ENCODE measurements around the gene MAST3. TPM values are rescaled to one million over a fixed set of nuclear protein-coding genes. Genes with fewer than 3 reads are reported as not detected.

MAST3 gene
- total RNA-seq, 4 donors from 2014 or later: 27.2 to 53.5 (median 32.7) TPM

GRCh38 chr19:18055967-18056366, 41.6 kb upstream of the MAST3 start:
- in situ Hi-C loops (cut with MboI; ENCODE audit: low pct_ligation_motif_present in 1 of 4, low pct_unique_long_range_greater_than_20kb in 1 of 4, low sequenced_read_pairs in 3 of 4) (loop anchor here (5.0 to 25.0 kb wide), 5 partner anchors 49 to 121 kb away; partner anchors contain the start of genes CCDC124 (in 3 of the 4) and ARRDC2 (in 2 of the 4)), intact Hi-C loops (cut with DNase I; ENCODE audit: low total_unique reads) (no loop called here)
- no peak for TF ChIP-seq POLR2A (IDR thresholded peaks at IDR 0.05)
- no peak for TF ChIP-seq POLR2AphosphoS5 (IDR thresholded peaks at IDR 0.05)
- TF ChIP-seq EP300 (IDR thresholded peaks at IDR 0.05; ENCODE audit: low read depth): no peak
- TF ChIP-seq, protein P1, sequence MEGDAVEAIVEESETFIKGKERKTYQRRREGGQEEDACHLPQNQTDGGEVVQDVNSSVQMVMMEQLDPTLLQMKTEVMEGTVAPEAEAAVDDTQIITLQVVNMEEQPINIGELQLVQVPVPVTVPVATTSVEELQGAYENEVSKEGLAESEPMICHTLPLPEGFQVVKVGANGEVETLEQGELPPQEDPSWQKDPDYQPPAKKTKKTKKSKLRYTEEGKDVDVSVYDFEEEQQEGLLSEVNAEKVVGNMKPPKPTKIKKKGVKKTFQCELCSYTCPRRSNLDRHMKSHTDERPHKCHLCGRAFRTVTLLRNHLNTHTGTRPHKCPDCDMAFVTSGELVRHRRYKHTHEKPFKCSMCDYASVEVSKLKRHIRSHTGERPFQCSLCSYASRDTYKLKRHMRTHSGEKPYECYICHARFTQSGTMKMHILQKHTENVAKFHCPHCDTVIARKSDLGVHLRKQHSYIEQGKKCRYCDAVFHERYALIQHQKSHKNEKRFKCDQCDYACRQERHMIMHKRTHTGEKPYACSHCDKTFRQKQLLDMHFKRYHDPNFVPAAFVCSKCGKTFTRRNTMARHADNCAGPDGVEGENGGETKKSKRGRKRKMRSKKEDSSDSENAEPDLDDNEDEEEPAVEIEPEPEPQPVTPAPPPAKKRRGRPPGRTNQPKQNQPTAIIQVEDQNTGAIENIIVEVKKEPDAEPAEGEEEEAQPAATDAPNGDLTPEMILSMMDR (IDR thresholded peaks at IDR 0.05): no peak
- WGBS, 2 donors (ENCODE audit: low coverage in 1 of 2): 80 to 88% methylated on average over 5 of the region's 5 CpGs
- H3K4me1 ChIP-seq: peaks cover 5 to 25% (median 21%) of the 10 kb centered on the region in 4 donors
- H3K36me3 ChIP-seq: no peaks in the 10 kb centered on the region
- H3K27ac ChIP-seq: no peak overlapping the region
- H3K27me3 ChIP-seq: peaks cover 14% of the 10 kb centered on the region
- H3K4me3 ChIP-seq: no peak overlapping the region
- DNase-seq: no peak
- no peaks in the 10 kb centered on the region for H3K9me3 ChIP-seq

- in situ Hi-C loops (cut with MboI; ENCODE audit: low pct_ligation_motif_present in 1 of 4, low pct_unique_long_range_greater_than_20kb in 1 of 4, low sequenced_read_pairs in 3 of 4): loop anchor here (5.0 to 25.0 kb wide), 5 partner anchors 50 to 123 kb away; partner anchors contain the start of genes CCDC124 (in 3 of the 4) and ARRDC2 (in 2 of the 4)
- 76% methylated on average over 6 of the region's 6 CpGs; no CpG with 5 or more reads in 1 of the 2 donors for WGBS, 2 donors (ENCODE audit: low coverage in 1 of 2)
- Histone ChIP-seq H3K27me3 (no peaks in the 10 kb centered on the region), H3K4me3 (no peak overlapping the region), H3K9me3 (no peaks in the 10 kb centered on the region), H3K4me1 (peaks cover 0 to 13% (median 12%) of the 10 kb centered on the region in 4 donors), H3K27ac (peak overlapping the region; percentile 66 to 81 (median 78)), H3K36me3 (no peaks in the 10 kb centered on the region)
- no peak for TF ChIP-seq POLR2AphosphoS5 (IDR thresholded peaks at IDR 0.05)
- intact Hi-C loops (cut with DNase I; ENCODE audit: low total_unique reads): no loop called here
- no peak for DNase-seq
Measured at GRCh38 chr19:18057557-18057956, 40.0 kb upstream of the MAST3 start.

DNA sequence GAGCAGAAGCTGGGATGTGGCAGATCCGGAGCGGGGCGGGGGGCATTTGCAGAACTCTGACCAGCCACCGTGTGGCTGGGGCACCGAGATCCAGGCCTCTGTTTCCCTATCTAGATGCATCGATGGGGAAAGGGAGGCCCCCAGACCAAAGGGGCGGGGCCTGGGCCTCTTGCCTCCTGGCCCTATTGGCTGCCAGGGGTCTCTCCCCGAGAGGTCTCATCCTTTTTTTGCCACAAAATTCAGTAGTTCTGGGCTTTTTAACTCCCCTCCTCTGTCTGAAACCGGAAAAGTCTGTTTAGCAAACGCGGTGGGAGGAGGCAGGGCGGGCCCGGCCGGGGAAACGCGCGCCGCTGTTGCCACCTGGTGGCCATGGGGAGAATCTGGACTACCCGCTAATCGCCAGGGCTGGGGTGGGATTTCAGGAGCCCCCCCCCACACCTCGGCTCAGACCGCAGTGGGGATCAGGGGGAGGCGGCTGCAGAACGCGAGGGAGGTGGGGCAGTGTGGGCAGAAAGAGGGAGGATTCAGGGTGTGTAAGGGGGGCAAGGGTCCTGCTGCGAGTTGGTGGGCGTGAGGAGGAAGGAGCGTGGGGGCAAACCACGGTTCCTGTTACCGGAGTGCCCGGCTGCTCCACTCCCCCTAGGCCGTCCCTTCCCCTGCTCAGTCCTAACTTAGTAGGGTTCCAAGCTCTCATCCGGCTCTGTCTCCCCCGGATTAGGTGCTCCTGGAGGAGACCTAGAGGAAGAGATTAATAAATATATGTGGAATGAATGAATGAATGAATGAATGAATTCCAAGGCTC, 39.2 kb upstream of the MAST3 start:
- WGBS, 2 donors (ENCODE audit: low coverage in 1 of 2): 4 to 6% methylated on average over 5 to 34 of the region's 34 CpGs
- TF ChIP-seq POLR2AphosphoS5 (IDR thresholded peaks at IDR 0.05): no peak
- TF ChIP-seq, protein P1 (IDR thresholded peaks at IDR 0.05): peak; percentile 94 to 99 (median 96)
- Histone ChIP-seq H3K36me3 (no peaks in the 10 kb centered on the region), H3K4me1 (peaks cover 0 to 13% (median 12%) of the 10 kb centered on the region in 4 donors), H3K27ac (peak overlapping the region; percentile 66 to 81 (median 78)), H3K4me3 (peak overlapping the region in 1 of 4 donors; percentile 17), H3K27me3 (peaks cover 3% of the 10 kb centered on the region), H3K9me3 (no peaks in the 10 kb centered on the region)
- in situ Hi-C loops (cut with MboI; ENCODE audit: low pct_ligation_motif_present in 1 of 4, low pct_unique_long_range_greater_than_20kb in 1 of 4, low sequenced_read_pairs in 3 of 4) (loop anchor here (5.0 to 25.0 kb wide), 5 partner anchors 51 to 124 kb away; partner anchors contain the start of genes CCDC124 (in 3 of the 4) and ARRDC2 (in 2 of the 4)), intact Hi-C loops (cut with DNase I; ENCODE audit: low total_unique reads) (loop anchor here (2.0 kb wide), 1 partner anchor 52 kb away; no protein-coding TSS in a partner anchor)
- peak; percentile 81 for DNase-seq

DNA sequence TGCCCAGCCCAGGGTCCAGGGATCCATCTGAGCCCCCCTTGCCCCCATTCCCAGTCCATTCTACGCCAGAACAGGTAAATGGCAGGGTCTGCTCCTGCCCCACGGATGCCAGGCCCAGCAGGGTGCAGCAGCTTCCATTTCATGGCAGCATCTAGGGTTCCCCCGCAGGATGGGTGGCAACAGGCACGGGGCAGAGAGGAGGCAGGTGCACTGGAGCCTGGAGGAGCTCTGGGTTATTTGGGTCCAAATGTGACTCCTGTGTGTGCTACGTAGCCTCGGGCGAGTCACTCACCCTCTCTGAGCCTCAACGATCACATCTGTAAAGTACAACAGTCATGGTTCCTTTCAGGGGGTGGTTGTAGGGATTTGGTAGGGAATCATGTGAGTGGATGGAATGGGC, 38.3 kb upstream of the MAST3 start:
- intact Hi-C loops (cut with DNase I; ENCODE audit: low total_unique reads) (loop anchor here (2.0 kb wide), 1 partner anchor 52 kb away; no protein-coding TSS in a partner anchor), in situ Hi-C loops (cut with MboI; ENCODE audit: low pct_ligation_motif_present in 1 of 4, low pct_unique_long_range_greater_than_20kb in 1 of 4, low sequenced_read_pairs in 3 of 4) (loop anchor here (5.0 to 25.0 kb wide), 5 partner anchors 52 to 124 kb away; partner anchors contain the start of genes CCDC124 (in 3 of the 4) and ARRDC2 (in 2 of the 4))
- Histone ChIP-seq H3K36me3 (no peaks in the 10 kb centered on the region), H3K27me3 (peaks cover 7% of the 10 kb centered on the region), H3K4me1 (peaks cover 0 to 13% (median 12%) of the 10 kb centered on the region in 4 donors), H3K4me3 (no peak overlapping the region), H3K27ac (no peak overlapping the region), H3K9me3 (no peaks in the 10 kb centered on the region)
- 55% methylated on average over 8 of the region's 8 CpGs; no CpG with 5 or more reads in 1 of the 2 donors for WGBS, 2 donors (ENCODE audit: low coverage in 1 of 2)
- no peak for DNase-seq
- TF ChIP-seq POLR2A (IDR thresholded peaks at IDR 0.05) (no peak), EP300 (IDR thresholded peaks at IDR 0.05; ENCODE audit: low read depth) (no peak), POLR2AphosphoS5 (IDR thresholded peaks at IDR 0.05) (no peak)
- TF ChIP-seq, protein P1 (IDR thresholded peaks at IDR 0.05): no peak

Data from transverse colon (tissue), 4 donors.